GM13976 (cell line): ENCODE measurements around the gene MYLK.

Experiments
- DNase-seq: peaks from one replicate; pipeline ENCODE4 v3.0.0; 2012; ENCODE audit warnings: low spot score
- CTCF ChIP-seq: IDR thresholded peaks from 2 replicates; pipeline ENCODE4 v1.5.1; 2012; ENCODE audit warnings: borderline replicate concordance, mild to moderate bottlenecking; ENCODE audit not compliant: insufficient read depth; ENCODE audit errors: extremely low read depth, missing control alignments, control extremely low read depth
- in situ Hi-C: fragments of 300-500 bp; cut with MboI; formaldehyde crosslinking; loops from one replicate; pipeline ENCODE4 v1.12.0; 2022; ENCODE audit warnings: low sequenced_read_pairs, mixed read lengths, inconsistent platforms; ENCODE audit not compliant: unreplicated experiment

MYLK gene

GRCh38 chr3:123767564-123768292 lies 116.4 kb downstream of the MYLK start:
- in situ Hi-C loops: no loop called here
- DNase-seq: no peak
- no peak for TF ChIP-seq CTCF

- DNase-seq: no peak
- in situ Hi-C loops: no loop called here
- no peak for TF ChIP-seq CTCF
These were observed 117.1 kb downstream of the MYLK start for GRCh38 chr3:123767009-123767372.

GRCh38 chr3:123766193-123767008 lies 117.7 kb downstream of the MYLK start:
- DNase-seq: no peak
- TF ChIP-seq CTCF: no peak
- in situ Hi-C loops: no loop called here

- no peak for DNase-seq
- in situ Hi-C loops: no loop called here
- TF ChIP-seq CTCF: no peak
These were observed 118.5 kb downstream of the MYLK start for GRCh38 chr3:123765475-123766128.

- no peak for DNase-seq
- in situ Hi-C loops: no loop called here
- TF ChIP-seq CTCF: no peak
These were observed 119.5 kb downstream of the MYLK start for GRCh38 chr3:123764647-123765046.

GRCh38 chr3:123762805-123763204 lies 121.3 kb downstream of the MYLK start:
- in situ Hi-C loops: no loop called here

More at GRCh38 chr3:123762805-123763204, 121.3 kb downstream of the MYLK start:
- TF ChIP-seq CTCF: no peak
- DNase-seq: no peak
